Panc1 (cell line): Measurements from ENCODE around the gene ISG15.

Source experiments
- POLR2AphosphoS5 ChIP-seq: IDR thresholded peaks from 2 replicates; pipeline ENCODE4 v1.6.1; 2012; ENCODE audit warnings: mild to moderate bottlenecking, low read depth, low read length, moderate library complexity
- TCF7L2 ChIP-seq: IDR thresholded peaks from 2 replicates; pipeline ENCODE4 v1.6.1; 2011; ENCODE audit warnings: mild to moderate bottlenecking, low read depth, low read length, inconsistent platforms
- TF ChIP-seq, protein P1 (sequence below): fragments of 450-650 bp; IDR thresholded peaks from 2 replicates; pipeline ENCODE4 v1.5.1; 2017; ENCODE audit warnings: mild to moderate bottlenecking

DNA sequence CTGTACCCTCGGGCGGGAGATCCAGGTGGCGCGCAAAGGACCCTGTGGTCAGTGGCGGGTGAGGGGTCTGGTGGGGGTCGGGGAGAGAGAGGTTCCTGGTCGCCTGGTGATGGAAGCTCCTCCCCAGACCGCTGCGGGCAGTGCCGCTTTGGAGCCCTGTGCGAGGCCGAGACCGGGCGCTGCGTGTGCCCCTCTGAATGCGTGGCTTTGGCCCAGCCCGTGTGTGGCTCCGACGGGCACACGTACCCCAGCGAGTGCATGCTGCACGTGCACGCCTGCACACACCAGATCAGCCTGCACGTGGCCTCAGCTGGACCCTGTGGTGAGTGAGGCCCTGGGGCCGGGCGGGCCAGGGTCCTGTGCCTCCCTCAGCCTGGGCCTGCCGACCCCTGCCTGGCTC is 30.1 kb downstream of the ISG15 start:
- TF ChIP-seq, protein P1, sequence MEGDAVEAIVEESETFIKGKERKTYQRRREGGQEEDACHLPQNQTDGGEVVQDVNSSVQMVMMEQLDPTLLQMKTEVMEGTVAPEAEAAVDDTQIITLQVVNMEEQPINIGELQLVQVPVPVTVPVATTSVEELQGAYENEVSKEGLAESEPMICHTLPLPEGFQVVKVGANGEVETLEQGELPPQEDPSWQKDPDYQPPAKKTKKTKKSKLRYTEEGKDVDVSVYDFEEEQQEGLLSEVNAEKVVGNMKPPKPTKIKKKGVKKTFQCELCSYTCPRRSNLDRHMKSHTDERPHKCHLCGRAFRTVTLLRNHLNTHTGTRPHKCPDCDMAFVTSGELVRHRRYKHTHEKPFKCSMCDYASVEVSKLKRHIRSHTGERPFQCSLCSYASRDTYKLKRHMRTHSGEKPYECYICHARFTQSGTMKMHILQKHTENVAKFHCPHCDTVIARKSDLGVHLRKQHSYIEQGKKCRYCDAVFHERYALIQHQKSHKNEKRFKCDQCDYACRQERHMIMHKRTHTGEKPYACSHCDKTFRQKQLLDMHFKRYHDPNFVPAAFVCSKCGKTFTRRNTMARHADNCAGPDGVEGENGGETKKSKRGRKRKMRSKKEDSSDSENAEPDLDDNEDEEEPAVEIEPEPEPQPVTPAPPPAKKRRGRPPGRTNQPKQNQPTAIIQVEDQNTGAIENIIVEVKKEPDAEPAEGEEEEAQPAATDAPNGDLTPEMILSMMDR, result no peak
- TF ChIP-seq TCF7L2, result no peak
- TF ChIP-seq POLR2AphosphoS5, result no peak
